Breast epithelium (tissue), 3 donors: ENCODE measurements around the gene KCNJ3.

Source experiments
- POLR2A ChIP-seq: fragments of 450-650 bp; IDR thresholded peaks from one replicate; pipeline ENCODE4 v1.6.1; 2016; ENCODE audit warnings: antibody characterized with exemption, mild to moderate bottlenecking, moderate library complexity
- POLR2AphosphoS5 ChIP-seq, 3 donors: sonication (generic); formaldehyde crosslinking; IDR thresholded peaks; one replicate each; pipeline ENCODE4 v1.6.1; 2017; ENCODE audit warnings: antibody characterized with exemption in 3 of 3
- TF ChIP-seq, protein P1 (sequence below), 3 donors: fragments of 450-650 bp; IDR thresholded peaks; one replicate each; pipeline ENCODE4 v1.5.1; 2016 to 2017; ENCODE audit warnings: antibody characterized with exemption in 3 of 3, mild to moderate bottlenecking in 3 of 3, moderate library complexity in 3 of 3

DNA sequence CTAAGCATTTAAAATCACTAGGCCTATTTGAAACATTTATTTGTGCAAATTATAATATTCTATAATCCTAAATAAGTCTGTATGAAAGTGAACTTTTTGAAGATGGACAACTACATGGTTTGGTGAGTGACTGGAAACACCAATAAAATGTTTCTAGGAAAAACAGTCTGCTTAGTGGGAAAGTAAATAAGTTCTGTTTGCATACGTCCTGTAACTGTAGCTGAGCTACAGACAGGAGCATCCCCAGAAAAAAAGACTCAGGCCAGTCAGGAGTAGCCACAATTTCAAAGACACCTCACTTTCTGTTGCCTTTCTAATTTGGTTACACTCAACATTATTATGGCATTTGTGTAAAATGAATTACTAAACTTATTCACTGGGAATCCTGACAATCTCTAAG is 28.4 kb upstream of the KCNJ3 start:
- TF ChIP-seq, protein P1, sequence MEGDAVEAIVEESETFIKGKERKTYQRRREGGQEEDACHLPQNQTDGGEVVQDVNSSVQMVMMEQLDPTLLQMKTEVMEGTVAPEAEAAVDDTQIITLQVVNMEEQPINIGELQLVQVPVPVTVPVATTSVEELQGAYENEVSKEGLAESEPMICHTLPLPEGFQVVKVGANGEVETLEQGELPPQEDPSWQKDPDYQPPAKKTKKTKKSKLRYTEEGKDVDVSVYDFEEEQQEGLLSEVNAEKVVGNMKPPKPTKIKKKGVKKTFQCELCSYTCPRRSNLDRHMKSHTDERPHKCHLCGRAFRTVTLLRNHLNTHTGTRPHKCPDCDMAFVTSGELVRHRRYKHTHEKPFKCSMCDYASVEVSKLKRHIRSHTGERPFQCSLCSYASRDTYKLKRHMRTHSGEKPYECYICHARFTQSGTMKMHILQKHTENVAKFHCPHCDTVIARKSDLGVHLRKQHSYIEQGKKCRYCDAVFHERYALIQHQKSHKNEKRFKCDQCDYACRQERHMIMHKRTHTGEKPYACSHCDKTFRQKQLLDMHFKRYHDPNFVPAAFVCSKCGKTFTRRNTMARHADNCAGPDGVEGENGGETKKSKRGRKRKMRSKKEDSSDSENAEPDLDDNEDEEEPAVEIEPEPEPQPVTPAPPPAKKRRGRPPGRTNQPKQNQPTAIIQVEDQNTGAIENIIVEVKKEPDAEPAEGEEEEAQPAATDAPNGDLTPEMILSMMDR (IDR thresholded peaks at IDR 0.05), result no peak
- TF ChIP-seq POLR2A (no peak), POLR2AphosphoS5 (IDR thresholded peaks at IDR 0.05) (no peak)
